Tibial nerve (tissue), 4 donors: ENCODE data around the gene CALY. TPM values are rescaled to one million over a fixed set of nuclear protein-coding genes. Genes with fewer than 3 reads are reported as not detected.

Experiments
- DNase-seq, 2 donors: peaks; one replicate each; pipeline ENCODE4 v3.0.0-alpha.2; 2019; ENCODE audit warnings: low spot score in 2 of 2
- H3K27ac ChIP-seq, 4 donors: fragments of 200-600 bp; sonication (generic) in 3 of 4; one replicate each; pipeline ENCODE4 v1.5.1; 2017 to 2019; ENCODE audit warnings: mild to moderate bottlenecking in 1 of 4
- H3K27me3 ChIP-seq, 2 donors: fragments of 200-600 bp; sonication (generic) in 1 of 2; one replicate each; pipeline versions ENCODE4 v1.5.1 to v1.6.0; 2017 to 2019
- H3K36me3 ChIP-seq, 3 donors: fragments of 200-600 bp; sonication (generic); one replicate each; pipeline ENCODE4 v1.5.1; 2018 to 2019
- H3K4me1 ChIP-seq, 4 donors: fragments of 200-600 bp; sonication (generic) in 3 of 4; one replicate each; pipeline ENCODE4 v1.5.1; 2017 to 2019
- H3K4me3 ChIP-seq, 4 donors: fragments of 200-600 bp; sonication (generic) in 3 of 4; one replicate each; pipeline ENCODE4 v1.5.1; 2017 to 2019; ENCODE audit warnings: mild to moderate bottlenecking in 1 of 4, moderate library complexity in 1 of 4
- H3K9me3 ChIP-seq, 4 donors: fragments of 200-600 bp; sonication (generic) in 3 of 4; one replicate each; pipeline ENCODE4 v1.5.1; 2017 to 2019
- CTCF ChIP-seq, 5 experiments: fragments of 200-600 bp in 3 of 5; fragments of 450-650 bp in 2 of 5; sonication (generic) in 3 of 5; IDR thresholded peaks; one replicate each; pipeline ENCODE4 v1.5.1; 2016 to 2019; ENCODE audit warnings: antibody characterized with exemption in 5 of 5, mild to moderate bottlenecking in 3 of 5, moderate library complexity in 2 of 5
- EP300 ChIP-seq, 2 donors: sonication (generic); formaldehyde crosslinking; IDR thresholded peaks; one replicate each; pipeline ENCODE4 v1.6.1; 2017; ENCODE audit warnings: antibody characterized with exemption in 2 of 2, mild to moderate bottlenecking in 1 of 2
- POLR2A ChIP-seq, 2 donors: fragments of 450-650 bp; IDR thresholded peaks; one replicate each; pipeline ENCODE4 v1.6.1; 2017; ENCODE audit warnings: antibody characterized with exemption in 2 of 2, mild to moderate bottlenecking in 2 of 2, moderate library complexity in 2 of 2
- WGBS, 2 donors: methylation state at CpG; one replicate each; pipeline ENCODE4 v1.1.5; 2018; 5-methylcytosine and 5-hydroxymethylcytosine counted together
- total RNA-seq, 4 donors: library from RNA; depleted of rRNA; stranded (reverse); fragments of >200 nt; gene quantifications; one replicate each; pipeline ENCODE4 v1.1.0, GENCODE V29; 2016

Gene CALY
- total RNA-seq, 4 donors from 2014 or later, result 0.60 to 4.4 (median 1.2) TPM; not detected in 1

GRCh38 chr10:133313192-133313591 is 23.5 kb downstream of the CALY start:
- H3K27ac ChIP-seq, result no peak overlapping the region
- peaks cover 0 to 12% (median 0%) of the 10 kb centered on the region in 4 donors for H3K4me1 ChIP-seq
- H3K4me3 ChIP-seq, result no peak overlapping the region
- no peak for TF ChIP-seq POLR2A (IDR thresholded peaks at IDR 0.05)
- no peak for TF ChIP-seq CTCF (IDR thresholded peaks at IDR 0.05)
- no peak for TF ChIP-seq EP300 (IDR thresholded peaks at IDR 0.05)
- no peaks in the 10 kb centered on the region for H3K9me3 ChIP-seq
- no peak for DNase-seq
- no peaks in the 10 kb centered on the region for H3K27me3 ChIP-seq
- peaks cover 0 to 37% (median 10%) of the 10 kb centered on the region in 3 donors for H3K36me3 ChIP-seq
- WGBS, 2 donors, result 71 to 90% methylated on average over 4 of the region's 4 CpGs

GRCh38 chr10:133312769-133313145 is 23.9 kb downstream of the CALY start:
- 88 to 93% methylated on average over 9 of the region's 9 CpGs for WGBS, 2 donors
- H3K27me3 ChIP-seq, result no peaks in the 10 kb centered on the region
- no peaks in the 10 kb centered on the region for H3K9me3 ChIP-seq
- H3K36me3 ChIP-seq, result peaks cover 0 to 37% (median 10%) of the 10 kb centered on the region in 3 donors
- DNase-seq, result no peak
- no peak overlapping the region for H3K27ac ChIP-seq
- no peak overlapping the region for H3K4me3 ChIP-seq
- peaks cover 0 to 16% (median 1%) of the 10 kb centered on the region in 4 donors for H3K4me1 ChIP-seq
- TF ChIP-seq EP300 (IDR thresholded peaks at IDR 0.05) (no peak), CTCF (IDR thresholded peaks at IDR 0.05) (no peak), POLR2A (IDR thresholded peaks at IDR 0.05) (no peak)

- H3K36me3 ChIP-seq, result peaks cover 0 to 37% (median 10%) of the 10 kb centered on the region in 3 donors
Observed at GRCh38 chr10:133312016-133312768, 24.5 kb downstream of the CALY start.

GRCh38 chr10:133311570-133311969 is 25.1 kb downstream of the CALY start:
- TF ChIP-seq EP300 (IDR thresholded peaks at IDR 0.05), result no peak
- TF ChIP-seq POLR2A (IDR thresholded peaks at IDR 0.05), result no peak
- TF ChIP-seq CTCF (IDR thresholded peaks at IDR 0.05), result no peak
- no peak overlapping the region for H3K27ac ChIP-seq
- no peaks in the 10 kb centered on the region for H3K27me3 ChIP-seq
- peaks cover 0 to 37% (median 10%) of the 10 kb centered on the region in 3 donors for H3K36me3 ChIP-seq
- H3K4me3 ChIP-seq, result no peak overlapping the region
- H3K4me1 ChIP-seq, result peaks cover 0 to 28% (median 13%) of the 10 kb centered on the region in 4 donors
- 84% methylated on average over 10 of the region's 10 CpGs for WGBS, 2 donors
- no peak for DNase-seq
- H3K9me3 ChIP-seq, result no peaks in the 10 kb centered on the region

More at GRCh38 chr10:133312016-133312768, 24.5 kb downstream of the CALY start:
- Histone ChIP-seq H3K4me3 (no peak overlapping the region), H3K4me1 (peaks cover 0 to 21% (median 7%) of the 10 kb centered on the region in 4 donors), H3K27ac (no peak overlapping the region), H3K27me3 (no peaks in the 10 kb centered on the region), H3K9me3 (no peaks in the 10 kb centered on the region)
- DNase-seq, result no peak
- TF ChIP-seq EP300 (IDR thresholded peaks at IDR 0.05), result no peak
- TF ChIP-seq POLR2A (IDR thresholded peaks at IDR 0.05), result no peak
- no peak for TF ChIP-seq CTCF (IDR thresholded peaks at IDR 0.05)
- 87 to 92% methylated on average over 22 to 23 of the region's 23 CpGs for WGBS, 2 donors

GRCh38 chr10:133310789-133311188 is 25.9 kb downstream of the CALY start:
- Histone ChIP-seq H3K27me3 (no peaks in the 10 kb centered on the region), H3K4me3 (no peak overlapping the region), H3K27ac (no peak overlapping the region), H3K4me1 (peaks cover 0 to 35% (median 16%) of the 10 kb centered on the region in 4 donors), H3K9me3 (no peaks in the 10 kb centered on the region), H3K36me3 (peaks cover 0 to 37% (median 10%) of the 10 kb centered on the region in 3 donors)
- WGBS, 2 donors, result 93 to 97% methylated on average over 8 of the region's 8 CpGs
- no peak for DNase-seq
- TF ChIP-seq EP300 (IDR thresholded peaks at IDR 0.05) (no peak), POLR2A (IDR thresholded peaks at IDR 0.05) (no peak), CTCF (IDR thresholded peaks at IDR 0.05) (no peak)
